Activated CD4-positive, alpha-beta T cell treated with anti-CD3 and anti-CD28 coated beads, Interleukin-2, amount 50 U/mL, for 48 hours (primary cell): ENCODE results near the gene USH1C.

ENCODE experiments used
- DNase-seq, 2 experiments: peaks; one replicate each; pipeline ENCODE4 v3.0.0-alpha.2; 2020

USH1C gene

GRCh38 chr11:17459236-17459896, 84.8 kb downstream of the USH1C start:
- no peak for DNase-seq

DNA sequence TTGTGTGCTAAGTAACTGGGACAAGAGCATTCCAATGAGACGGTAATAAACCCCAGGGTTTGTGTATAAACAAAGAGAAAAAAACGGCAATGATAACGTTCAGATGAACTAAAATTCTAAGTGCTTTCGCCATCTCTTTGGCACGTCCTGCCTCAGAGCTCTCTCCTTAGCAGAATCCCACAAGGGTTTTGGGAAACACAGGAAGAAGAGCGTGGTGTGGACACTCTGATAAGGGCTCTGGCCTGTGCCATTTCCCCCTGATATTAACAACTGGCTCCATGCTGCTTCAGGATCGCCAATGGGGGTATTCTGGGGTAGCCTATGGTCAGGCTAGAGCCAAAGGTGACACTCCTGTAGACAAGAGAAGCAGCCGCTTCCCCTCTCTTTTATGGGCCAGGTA, 85.9 kb downstream of the USH1C start:
- no peak for DNase-seq

DNA sequence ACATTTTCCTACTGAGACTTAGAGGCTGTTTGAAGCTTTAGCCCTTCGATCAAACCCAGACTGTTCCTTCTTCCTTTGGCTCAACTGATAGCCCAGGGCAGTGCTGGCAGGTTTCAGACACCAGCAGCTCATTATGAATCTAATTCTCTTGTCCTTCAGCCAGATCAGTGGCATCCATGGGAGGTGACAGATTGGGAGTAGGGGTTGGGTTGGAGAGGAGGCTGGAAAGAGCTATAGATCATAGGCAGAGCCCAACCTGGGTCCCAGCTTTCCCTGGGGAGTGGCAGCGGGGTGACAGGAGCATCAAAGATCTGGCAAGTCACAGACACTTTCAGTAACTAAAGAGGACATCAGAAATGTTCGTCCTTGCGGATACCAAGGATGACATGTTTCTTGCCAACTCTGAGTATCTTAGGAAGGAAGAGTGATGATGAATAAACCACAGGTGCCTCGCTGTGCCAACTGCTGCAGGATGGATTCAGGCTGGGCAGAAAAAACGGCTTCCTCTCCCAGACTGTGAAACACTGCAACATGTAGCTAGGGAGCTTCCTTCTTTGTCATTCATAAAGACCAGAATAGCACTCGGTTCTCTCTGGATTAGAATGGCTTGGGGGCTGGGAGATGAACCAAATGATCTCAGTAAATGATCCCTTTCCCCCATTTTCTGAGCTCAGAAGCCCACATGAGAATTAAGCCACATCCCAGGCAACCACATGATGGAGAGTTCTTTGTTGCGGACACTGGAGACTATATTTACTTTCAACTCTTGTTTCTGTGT, 86.6 kb downstream of the USH1C start:
- DNase-seq = no peak

DNA sequence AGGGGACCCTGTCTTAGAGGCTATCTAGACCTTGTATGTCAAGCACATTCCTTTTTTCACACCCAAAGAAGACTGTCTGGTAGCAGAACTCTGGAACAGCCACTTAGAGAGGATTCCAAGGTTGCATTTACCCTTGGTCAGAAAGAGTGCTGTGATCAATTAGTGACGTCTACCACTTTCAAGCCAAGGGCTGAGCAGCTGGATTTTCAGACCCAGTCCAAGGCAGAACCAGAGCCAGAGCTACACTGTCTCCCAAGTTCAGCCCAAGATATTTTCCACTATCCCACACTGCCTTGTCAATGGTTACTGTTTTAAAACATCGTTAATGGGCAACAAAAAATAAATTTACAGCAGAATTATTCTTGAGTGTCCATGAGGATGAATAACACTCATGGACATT, 91.5 kb downstream of the USH1C start:
- no peak for DNase-seq

GRCh38 chr11:17449158-17449557, 95.1 kb downstream of the USH1C start:
- DNase-seq = no peak

DNA sequence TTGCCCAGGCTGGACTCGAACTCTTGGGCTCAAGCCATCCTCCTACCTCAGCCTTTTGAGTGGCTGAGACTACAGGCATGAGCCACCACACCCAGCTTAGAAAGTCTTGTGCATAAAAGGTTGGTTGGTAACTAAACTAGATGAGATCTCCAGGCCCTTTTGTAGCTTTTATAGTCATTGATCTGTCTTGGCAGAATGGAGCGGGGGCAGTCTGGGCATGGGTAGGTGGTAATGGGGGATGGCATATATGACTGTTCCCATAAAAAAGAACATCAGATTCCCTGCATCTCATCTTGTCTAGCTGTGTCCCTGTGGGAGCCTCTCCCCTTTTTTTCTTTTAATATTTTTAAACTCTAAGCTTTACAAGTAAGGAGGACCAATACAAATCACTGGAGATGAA, 97.7 kb downstream of the USH1C start:
- DNase-seq = no peak

DNA sequence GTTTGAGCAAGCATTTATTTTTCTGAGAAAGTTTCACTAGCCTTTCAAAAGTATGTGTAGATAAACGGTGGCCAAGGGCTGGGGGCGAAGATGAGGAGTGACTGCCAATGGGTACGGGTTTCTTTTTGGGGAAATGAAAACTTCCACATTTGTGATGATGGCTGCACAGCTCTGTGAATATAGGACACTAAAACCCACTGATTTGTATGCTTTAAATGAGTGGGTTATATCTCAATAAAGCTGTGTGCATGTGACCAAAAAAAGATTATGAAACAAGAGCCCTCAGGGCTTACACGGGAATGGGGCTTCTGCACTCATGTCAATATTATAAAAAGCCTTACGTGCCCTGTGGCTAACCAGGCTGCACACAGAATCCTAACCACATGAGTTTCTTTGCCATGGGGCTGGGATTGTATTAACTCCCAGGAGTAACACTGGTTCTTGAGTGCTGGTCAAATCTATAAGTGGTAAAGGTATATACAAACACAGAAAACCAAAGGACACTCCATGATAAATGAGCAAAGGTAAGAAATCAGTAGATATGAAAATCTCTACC, 98.9 kb downstream of the USH1C start:
- no peak for DNase-seq

DNA sequence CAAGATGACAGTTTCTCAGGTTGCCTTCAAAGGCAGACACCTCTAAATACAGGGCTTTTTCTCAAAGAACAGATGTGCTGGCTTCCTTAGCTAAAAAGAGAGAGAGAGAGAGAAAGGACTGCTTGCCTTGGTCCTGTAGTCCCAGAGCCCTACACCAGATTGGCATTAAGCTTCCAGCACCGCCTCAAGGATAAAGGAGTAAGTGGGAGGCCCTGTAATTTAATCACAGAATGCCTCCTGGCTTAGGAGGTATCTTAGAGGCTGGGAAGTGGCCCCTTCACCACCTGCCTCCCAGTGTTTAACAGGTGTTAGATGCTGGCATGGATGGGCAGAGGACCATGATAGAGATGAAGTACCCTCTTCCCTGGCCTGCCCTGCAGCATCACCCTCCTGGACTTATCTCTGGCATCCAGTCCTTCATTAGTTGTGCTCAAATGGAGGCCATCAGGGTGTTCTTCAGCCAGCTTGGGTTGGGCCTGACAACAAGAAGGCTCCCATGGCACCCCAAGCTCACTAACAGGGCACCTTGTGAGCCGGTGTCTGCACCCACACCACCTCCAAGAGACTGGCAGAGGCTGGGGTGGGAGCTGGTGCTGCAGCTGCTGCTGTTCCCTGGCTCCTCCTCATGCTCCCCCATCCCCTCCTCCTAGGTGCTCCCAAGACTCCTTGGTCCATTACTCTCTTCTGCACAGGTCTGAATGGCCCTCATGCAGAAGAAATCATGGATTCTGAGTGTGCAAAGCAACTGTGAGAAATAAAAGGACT, 100.1 kb downstream of the USH1C start:
- DNase-seq = no peak
